ENCODE data around the gene RNF144A.

- TF ChIP-seq CTCF (IDR thresholded peaks at IDR 0.05) = no peak
- no peak for TF ChIP-seq POLR2AphosphoS5 (IDR thresholded peaks at IDR 0.05)
- no peak for TF ChIP-seq POLR2A (IDR thresholded peaks at IDR 0.05)
These were observed 20.4 kb downstream of the RNF144A start for GRCh38 chr2:6937582-6937981.
